Keratinocyte (primary cell): ENCODE data around the gene SUSD6. TPM values are rescaled to one million over a fixed set of nuclear protein-coding genes. Genes with fewer than 3 reads are reported as not detected.

Experiments used
- DNase-seq: peaks from one replicate; pipeline ENCODE4 v3.0.0-alpha.2; 2011; ENCODE audit warnings: low read depth, missing footprints, low spot score
- FAIRE-seq: peaks from 2 replicates; lab custom pipeline; 2011; peaks lifted over from hg19 to GRCh38; lab: Jason Lieb, UNC
- H2AFZ ChIP-seq: 2 replicates; pipeline ENCODE4 v1.6.0; 2012; ENCODE audit warnings: low read length, control low read depth, inconsistent platforms; ENCODE audit not compliant: control insufficient read depth
- H3K27ac ChIP-seq: 2 replicates; pipeline ENCODE4 v1.5.1; 2011; ENCODE audit warnings: low read length; ENCODE audit not compliant: control insufficient read depth, insufficient read depth
- H3K27me3 ChIP-seq: 3 replicates; pipeline ENCODE4 v1.6.0; 2011; ENCODE audit warnings: low read length; ENCODE audit not compliant: control insufficient read depth, insufficient read depth; ENCODE audit errors: extremely low read depth
- H3K36me3 ChIP-seq, 2 experiments: 2 replicates in 1 of 2; 3 replicates in 1 of 2; pipeline ENCODE4 v1.5.1; 2011; ENCODE audit warnings: low read length in 2 of 2, mild to moderate bottlenecking in 1 of 2; ENCODE audit not compliant: control insufficient read depth in 2 of 2, insufficient read depth in 2 of 2; ENCODE audit errors: extremely low read depth in 1 of 2
- H3K4me1 ChIP-seq: 3 replicates; pipeline ENCODE4 v1.5.1; 2011; ENCODE audit warnings: low read length; ENCODE audit not compliant: control insufficient read depth, insufficient read depth; ENCODE audit errors: extremely low read depth
- H3K4me2 ChIP-seq: 3 replicates; pipeline ENCODE4 v1.6.0; 2011; ENCODE audit warnings: low read depth, low read length; ENCODE audit not compliant: control insufficient read depth, insufficient read depth; ENCODE audit errors: extremely low read depth
- H3K4me3 ChIP-seq, 3 experiments: fragments of 200-600 bp in 1 of 3; sonication (generic) in 1 of 3; 2 replicates in 2 of 3; 3 replicates in 1 of 3; pipeline ENCODE4 v1.5.1; 2011 to 2016; ENCODE audit warnings: low read length in 3 of 3, mild to moderate bottlenecking in 3 of 3, control low read depth in 2 of 3, inconsistent platforms in 1 of 3, low read depth in 1 of 3, mixed read lengths in 1 of 3, mixed run types in 1 of 3, moderate library complexity in 1 of 3; ENCODE audit not compliant: control insufficient read depth in 2 of 3, insufficient read depth in 2 of 3; ENCODE audit errors: extremely low read depth in 1 of 3
- H3K79me2 ChIP-seq: 2 replicates; pipeline ENCODE4 v1.6.0; 2012; ENCODE audit warnings: low read length; ENCODE audit not compliant: control insufficient read depth, insufficient read depth
- H3K9ac ChIP-seq: 3 replicates; pipeline ENCODE4 v1.6.0; 2011; ENCODE audit warnings: low read length; ENCODE audit not compliant: control insufficient read depth, insufficient read depth; ENCODE audit errors: extremely low read depth
- H3K9me1 ChIP-seq: 3 replicates; pipeline ENCODE4 v1.6.0; 2011; ENCODE audit warnings: low read length; ENCODE audit not compliant: control insufficient read depth, insufficient read depth; ENCODE audit errors: extremely low read depth
- H3K9me3 ChIP-seq: 2 replicates; pipeline ENCODE4 v1.5.1; 2012; ENCODE audit warnings: low read depth, low read length; ENCODE audit not compliant: control insufficient read depth
- H4K20me1 ChIP-seq: 3 replicates; pipeline ENCODE4 v1.6.0; 2011; ENCODE audit warnings: low read length; ENCODE audit not compliant: control insufficient read depth, insufficient read depth; ENCODE audit errors: extremely low read depth
- CTCF ChIP-seq, 3 experiments: IDR thresholded peaks in 1 of 3; conservative IDR thresholded peaks in 1 of 3; optimal IDR thresholded peaks in 1 of 3; 2 replicates in 2 of 3; 3 replicates in 1 of 3; pipeline versions ENCODE3 to v1.5.1; 2011; ENCODE audit warnings: low read length in 3 of 3, mild to moderate bottlenecking in 3 of 3, moderate library complexity in 2 of 3, control low read depth in 1 of 3, inconsistent platforms in 1 of 3; ENCODE audit not compliant: insufficient read depth in 2 of 3; ENCODE audit errors: extremely low read depth in 1 of 3
- EZH2 ChIP-seq: IDR thresholded peaks from one replicate; pipeline ENCODE4 v1.6.1; 2012; ENCODE audit warnings: inconsistent platforms, mild to moderate bottlenecking, low read length, moderate library complexity
- dilution Hi-C: fragments of 300-500 bp; cut with MboI; formaldehyde crosslinking; loops from one replicate; pipeline ENCODE4 v1.7.0; 2020; ENCODE audit warnings: low sequenced_read_pairs; ENCODE audit not compliant: extremely low pct_ligation_motif_present
- polyA plus RNA-seq, 5 experiments: library from polyadenylated mRNA; depleted of rRNA in 3 of 5; stranded (reverse) in 3 of 5; stranded (forward) in 1 of 5; unstranded in 1 of 5; fragments of >200 nt; gene quantifications; 1 replicate in 1 of 5; 2 replicates in 3 of 5; 3 replicates in 1 of 5; pipeline versions ENCODE4 v1.2.1 to v1.2.3, GENCODE V29; 2011 to 2012; ENCODE audit warnings: missing spikeins in 2 of 5, low read depth in 1 of 5, low replicate concordance in 1 of 5

The SUSD6 gene
- polyA plus RNA-seq, 1 donor (not counting 4 experiments of a cell fraction or from before 2014, with no cell fraction given): 10.5 TPM

- Histone ChIP-seq H3K4me1 (peaks cover 22% of the 10 kb centered on the region), H3K36me3 (peaks cover 1 to 7% of the 10 kb centered on the region in 2 experiments), H2AFZ (no peak overlapping the region), H3K27me3 (no peaks in the 10 kb centered on the region), H3K9me3 (no peaks in the 10 kb centered on the region), H3K4me2 (no peak overlapping the region), H3K27ac (no peak overlapping the region), H4K20me1 (peaks cover 2% of the 10 kb centered on the region), H3K4me3 (no peak overlapping the region), H3K9me1 (no peaks in the 10 kb centered on the region), H3K9ac (no peak overlapping the region), H3K79me2 (peaks cover 39% of the 10 kb centered on the region)
- dilution Hi-C loops: no loop called here
- no peak for FAIRE-seq
- DNase-seq: no peak
- TF ChIP-seq CTCF (optimal IDR thresholded peaks at IDR 0.05 in 1 of 3, IDR thresholded peaks at IDR 0.05 in 1 of 3, conservative IDR thresholded peaks at IDR 0.05 in 1 of 3; ENCODE audit: extremely low read depth in 1 of 3, insufficient read depth in 2 of 3, low read length in 3 of 3): no peak
- no peak for TF ChIP-seq EZH2
These were observed 51.9 kb downstream of the SUSD6 start for GRCh38 chr14:69663300-69663643.

DNA sequence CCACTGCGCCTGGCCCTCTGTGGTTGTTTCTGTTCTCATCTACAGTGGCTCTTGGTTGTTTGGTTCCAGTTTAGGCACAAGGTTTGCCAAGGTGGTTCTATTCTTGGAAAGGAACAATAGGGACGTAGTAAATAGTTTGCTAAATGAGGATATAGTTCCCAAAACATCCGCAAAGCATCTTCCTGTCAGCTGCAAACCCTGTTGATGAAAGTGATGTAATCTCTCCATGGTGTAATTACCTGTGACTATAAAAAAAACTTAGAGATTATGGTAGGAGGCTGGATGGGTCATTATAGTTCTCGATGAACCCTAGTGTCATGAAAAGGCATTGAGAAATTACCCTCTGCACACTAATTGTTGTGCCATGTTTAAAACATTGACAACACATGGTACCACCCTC lies 52.9 kb downstream of the SUSD6 start:
- no peak for TF ChIP-seq CTCF (optimal IDR thresholded peaks at IDR 0.05 in 1 of 3, IDR thresholded peaks at IDR 0.05 in 1 of 3, conservative IDR thresholded peaks at IDR 0.05 in 1 of 3; ENCODE audit: extremely low read depth in 1 of 3, insufficient read depth in 2 of 3, low read length in 3 of 3)
- TF ChIP-seq EZH2: no peak
- H3K36me3 ChIP-seq: peaks cover 1 to 7% of the 10 kb centered on the region in 2 experiments
- no peaks in the 10 kb centered on the region for H3K27me3 ChIP-seq
- dilution Hi-C loops: no loop called here
- no peak overlapping the region for H3K9ac ChIP-seq
- DNase-seq (no peak), FAIRE-seq (no peak)
- H4K20me1 ChIP-seq: peaks cover 2% of the 10 kb centered on the region
- H3K4me1 ChIP-seq: peaks cover 13% of the 10 kb centered on the region
- H3K4me2 ChIP-seq: no peak overlapping the region
- H2AFZ ChIP-seq: no peak overlapping the region
- no peak overlapping the region for H3K4me3 ChIP-seq
- H3K9me1 ChIP-seq: no peaks in the 10 kb centered on the region
- no peak overlapping the region for H3K27ac ChIP-seq
- H3K9me3 ChIP-seq: no peaks in the 10 kb centered on the region
- peaks cover 42% of the 10 kb centered on the region for H3K79me2 ChIP-seq
